CD4-positive, alpha-beta T cell treated with Interleukin-4 for 4 hours (primary cell): ENCODE measurements around the gene ICE1.
"Not testable (repeated sequence)": the region's sequence is repeated elsewhere in the genome, so short reads cannot be mapped to it uniquely, and the experiment has no call there.

Source experiments
- DNase-seq: peaks from one replicate; pipeline ENCODE4 v3.0.0-alpha.2; 2020

Gene ICE1

GRCh38 chr5:5401095-5401494, 21.4 kb upstream of the ICE1 start:
- no peak for DNase-seq

GRCh38 chr5:5403741-5404140, 18.7 kb upstream of the ICE1 start:
- no peak for DNase-seq

- DNase-seq: no peak
Observed at GRCh38 chr5:5404381-5404780, 18.1 kb upstream of the ICE1 start.

- no peak for DNase-seq
Observed at GRCh38 chr5:5405441-5405840, 17.0 kb upstream of the ICE1 start.

GRCh38 chr5:5407924-5408323, 14.6 kb upstream of the ICE1 start:
- DNase-seq: no peak

- DNase-seq: no peak
Observed at GRCh38 chr5:5409151-5409810, 13.2 kb upstream of the ICE1 start.

- DNase-seq: not testable (repeated sequence)
Observed at GRCh38 chr5:5413856-5414255, 8.6 kb upstream of the ICE1 start.

- DNase-seq: no peak
Observed at GRCh38 chr5:5414999-5415398, 7.5 kb upstream of the ICE1 start.

- no peak for DNase-seq
Observed at GRCh38 chr5:5416733-5417132, 5.7 kb upstream of the ICE1 start.

GRCh38 chr5:5418006-5418405, 4.5 kb upstream of the ICE1 start:
- no peak for DNase-seq

GRCh38 chr5:5418764-5419163, 3.7 kb upstream of the ICE1 start:
- DNase-seq: no peak

- DNase-seq: peak; percentile 14
Observed at GRCh38 chr5:5419291-5420210, 2.9 kb upstream of the ICE1 start.

GRCh38 chr5:5420251-5420650, 2.2 kb upstream of the ICE1 start:
- no peak for DNase-seq

GRCh38 chr5:5421149-5421960, 1.1 kb upstream of the ICE1 start:
- DNase-seq: peak; percentile 34

- no peak for DNase-seq
Observed at GRCh38 chr5:5422819-5423515, 490 bp downstream of the ICE1 start.

GRCh38 chr5:5423586-5423985, 1.1 kb downstream of the ICE1 start:
- DNase-seq: no peak

GRCh38 chr5:5424736-5425135, 2.3 kb downstream of the ICE1 start:
- DNase-seq: no peak

- no peak for DNase-seq
Observed at GRCh38 chr5:5430136-5430535, 7.7 kb downstream of the ICE1 start.

- no peak for DNase-seq
Observed at GRCh38 chr5:5432020-5432707, 9.7 kb downstream of the ICE1 start.

GRCh38 chr5:5436203-5436760, 13.8 kb downstream of the ICE1 start:
- no peak for DNase-seq

- no peak for DNase-seq
Observed at GRCh38 chr5:5437227-5438172, 15.0 kb downstream of the ICE1 start.
